Measurements from ENCODE around the gene ARL4C.

Gene ARL4C

GRCh38 chr2:234495251-234496054, 1.4 kb downstream of the ARL4C start:
- Histone ChIP-seq H3K9me3 (ENCODE audit: control insufficient read depth, low read length) (no peaks in the 10 kb centered on the region), H3K4me1 (ENCODE audit: control insufficient read depth, insufficient read depth, low read length) (peaks cover 13% of the 10 kb centered on the region), H3K4me3 (ENCODE audit: low read length) (peak overlapping the region; percentile 92), H3K27me3 (ENCODE audit: control insufficient read depth, insufficient read depth, low read length) (peaks cover 11% of the 10 kb centered on the region), H3K9ac (ENCODE audit: low read length) (peak overlapping the region; percentile 80), H3K36me3 (ENCODE audit: control insufficient read depth, insufficient read depth, low read length) (no peaks in the 10 kb centered on the region)

- peak overlapping the region; percentile 92 for H3K4me3 ChIP-seq (ENCODE audit: low read length)
- peak overlapping the region; percentile 80 for H3K9ac ChIP-seq (ENCODE audit: low read length)
- H3K9me3 ChIP-seq (ENCODE audit: control insufficient read depth, low read length): no peaks in the 10 kb centered on the region
- peaks cover 11% of the 10 kb centered on the region for H3K27me3 ChIP-seq (ENCODE audit: control insufficient read depth, insufficient read depth, low read length)
- no peaks in the 10 kb centered on the region for H3K36me3 ChIP-seq (ENCODE audit: control insufficient read depth, insufficient read depth, low read length)
- H3K4me1 ChIP-seq (ENCODE audit: control insufficient read depth, insufficient read depth, low read length): peaks cover 13% of the 10 kb centered on the region
Measured at GRCh38 chr2:234494361-234495250, 2.3 kb downstream of the ARL4C start.

GRCh38 chr2:234493796-234494195, 3.1 kb downstream of the ARL4C start:
- H3K27me3 ChIP-seq (ENCODE audit: control insufficient read depth, insufficient read depth, low read length): peaks cover 11% of the 10 kb centered on the region
- H3K4me1 ChIP-seq (ENCODE audit: control insufficient read depth, insufficient read depth, low read length): peaks cover 13% of the 10 kb centered on the region
- H3K9ac ChIP-seq (ENCODE audit: low read length): peak overlapping the region; percentile 38
- no peaks in the 10 kb centered on the region for H3K36me3 ChIP-seq (ENCODE audit: control insufficient read depth, insufficient read depth, low read length)
- H3K9me3 ChIP-seq (ENCODE audit: control insufficient read depth, low read length): no peaks in the 10 kb centered on the region
- no peak overlapping the region for H3K4me3 ChIP-seq (ENCODE audit: low read length)

- no peak overlapping the region for H3K9ac ChIP-seq (ENCODE audit: low read length)
- no peak overlapping the region for H3K4me3 ChIP-seq (ENCODE audit: low read length)
- peaks cover 13% of the 10 kb centered on the region for H3K4me1 ChIP-seq (ENCODE audit: control insufficient read depth, insufficient read depth, low read length)
- no peaks in the 10 kb centered on the region for H3K36me3 ChIP-seq (ENCODE audit: control insufficient read depth, insufficient read depth, low read length)
- H3K9me3 ChIP-seq (ENCODE audit: control insufficient read depth, low read length): no peaks in the 10 kb centered on the region
- H3K27me3 ChIP-seq (ENCODE audit: control insufficient read depth, insufficient read depth, low read length): peaks cover 11% of the 10 kb centered on the region
Measured at GRCh38 chr2:234492717-234493485, 4.0 kb downstream of the ARL4C start.

GRCh38 chr2:234491897-234492296, 5.0 kb downstream of the ARL4C start:
- Histone ChIP-seq H3K9me3 (ENCODE audit: control insufficient read depth, low read length) (no peaks in the 10 kb centered on the region), H3K4me3 (ENCODE audit: low read length) (no peak overlapping the region)

GRCh38 chr2:234491281-234491680, 5.6 kb downstream of the ARL4C start:
- Histone ChIP-seq H3K9me3 (ENCODE audit: control insufficient read depth, low read length) (no peaks in the 10 kb centered on the region), H3K4me1 (ENCODE audit: control insufficient read depth, insufficient read depth, low read length) (peaks cover 13% of the 10 kb centered on the region), H3K4me3 (ENCODE audit: low read length) (no peak overlapping the region), H3K9ac (ENCODE audit: low read length) (no peak overlapping the region), H3K27me3 (ENCODE audit: control insufficient read depth, insufficient read depth, low read length) (peaks cover 18% of the 10 kb centered on the region), H3K36me3 (ENCODE audit: control insufficient read depth, insufficient read depth, low read length) (no peaks in the 10 kb centered on the region)

More at GRCh38 chr2:234491897-234492296, 5.0 kb downstream of the ARL4C start:
- no peaks in the 10 kb centered on the region for H3K36me3 ChIP-seq (ENCODE audit: control insufficient read depth, insufficient read depth, low read length)
- peaks cover 18% of the 10 kb centered on the region for H3K27me3 ChIP-seq (ENCODE audit: control insufficient read depth, insufficient read depth, low read length)
- H3K9ac ChIP-seq (ENCODE audit: low read length): no peak overlapping the region
- peaks cover 13% of the 10 kb centered on the region for H3K4me1 ChIP-seq (ENCODE audit: control insufficient read depth, insufficient read depth, low read length)

- Histone ChIP-seq H3K36me3 (ENCODE audit: control insufficient read depth, insufficient read depth, low read length) (no peaks in the 10 kb centered on the region), H3K4me1 (ENCODE audit: control insufficient read depth, insufficient read depth, low read length) (peaks cover 12% of the 10 kb centered on the region), H3K27me3 (ENCODE audit: control insufficient read depth, insufficient read depth, low read length) (peaks cover 13% of the 10 kb centered on the region), H3K9me3 (ENCODE audit: control insufficient read depth, low read length) (no peaks in the 10 kb centered on the region), H3K4me3 (ENCODE audit: low read length) (no peak overlapping the region), H3K9ac (ENCODE audit: low read length) (no peak overlapping the region)
Measured at GRCh38 chr2:234490271-234491091, 6.4 kb downstream of the ARL4C start.

GRCh38 chr2:234488913-234489451, 7.9 kb downstream of the ARL4C start:
- H3K27me3 ChIP-seq (ENCODE audit: control insufficient read depth, insufficient read depth, low read length): peaks cover 6% of the 10 kb centered on the region
- no peaks in the 10 kb centered on the region for H3K9me3 ChIP-seq (ENCODE audit: control insufficient read depth, low read length)
- no peak overlapping the region for H3K4me3 ChIP-seq (ENCODE audit: low read length)
- no peak overlapping the region for H3K9ac ChIP-seq (ENCODE audit: low read length)
- H3K36me3 ChIP-seq (ENCODE audit: control insufficient read depth, insufficient read depth, low read length): no peaks in the 10 kb centered on the region
- no peaks in the 10 kb centered on the region for H3K4me1 ChIP-seq (ENCODE audit: control insufficient read depth, insufficient read depth, low read length)

- H3K4me3 ChIP-seq (ENCODE audit: low read length): no peak overlapping the region
- no peaks in the 10 kb centered on the region for H3K4me1 ChIP-seq (ENCODE audit: control insufficient read depth, insufficient read depth, low read length)
- H3K9me3 ChIP-seq (ENCODE audit: control insufficient read depth, low read length): no peaks in the 10 kb centered on the region
- no peak overlapping the region for H3K9ac ChIP-seq (ENCODE audit: low read length)
- peaks cover 6% of the 10 kb centered on the region for H3K27me3 ChIP-seq (ENCODE audit: control insufficient read depth, insufficient read depth, low read length)
- no peaks in the 10 kb centered on the region for H3K36me3 ChIP-seq (ENCODE audit: control insufficient read depth, insufficient read depth, low read length)
Measured at GRCh38 chr2:234488486-234488885, 8.4 kb downstream of the ARL4C start.

- H3K4me3 ChIP-seq (ENCODE audit: low read length): no peak overlapping the region
- H3K27me3 ChIP-seq (ENCODE audit: control insufficient read depth, insufficient read depth, low read length): peaks cover 6% of the 10 kb centered on the region
- H3K36me3 ChIP-seq (ENCODE audit: control insufficient read depth, insufficient read depth, low read length): no peaks in the 10 kb centered on the region
- H3K9ac ChIP-seq (ENCODE audit: low read length): no peak overlapping the region
- H3K9me3 ChIP-seq (ENCODE audit: control insufficient read depth, low read length): no peaks in the 10 kb centered on the region
- no peaks in the 10 kb centered on the region for H3K4me1 ChIP-seq (ENCODE audit: control insufficient read depth, insufficient read depth, low read length)
Measured at GRCh38 chr2:234487356-234487755, 9.5 kb downstream of the ARL4C start.

Measured in mucosa of stomach (tissue), 1 donor.